AG08395 (cell line): Measurements from ENCODE around the gene EIF5AL1.

Experiments used
- DNase-seq: peaks from one replicate; pipeline ENCODE4 v3.0.0; 2012; ENCODE audit warnings: mixed read lengths, low spot score

Gene EIF5AL1

GRCh38 chr10:79559726-79560125, 47.4 kb downstream of the EIF5AL1 start:
- DNase-seq, result peak; percentile 53

- DNase-seq, result no peak
These were observed 47.9 kb downstream of the EIF5AL1 start, which contains the start of gene SFTPA2 for GRCh38 chr10:79560160-79560709. Gene SFTPA2, minus strand, starts transcription at chr10:79560407. Its CDS starts 924 bp downstream, at chr10:79559483.

- DNase-seq, result no peak
These were observed 48.9 kb downstream of the EIF5AL1 start for GRCh38 chr10:79561257-79561656.

- DNase-seq, result peak; percentile 62
These were observed 49.9 kb downstream of the EIF5AL1 start for GRCh38 chr10:79562135-79562756.

GRCh38 chr10:79563426-79563825, 51.1 kb downstream of the EIF5AL1 start:
- no peak for DNase-seq
